Measurements from ENCODE around the gene PRR5. TPM values are rescaled to one million over a fixed set of nuclear protein-coding genes. Genes with fewer than 3 reads are reported as not detected.

PRR5 gene
- total RNA-seq, 1 donor from 2014 or later = 13.5 TPM

GRCh38 chr22:44711690-44712555 lies 9.9 kb downstream of the PRR5 start:
- Mint-ChIP-seq H3K4me1 (ENCODE audit: unreplicated experiment) (peaks cover 10% of the 10 kb centered on the region), H3K27ac (ENCODE audit: unreplicated experiment) (no peak overlapping the region), H3K36me3 (ENCODE audit: unreplicated experiment) (no peaks in the 10 kb centered on the region), H3K9me3 (ENCODE audit: unreplicated experiment) (no peaks in the 10 kb centered on the region), H3K4me3 (ENCODE audit: unreplicated experiment) (no peak overlapping the region), H3K27me3 (ENCODE audit: unreplicated experiment) (no peaks in the 10 kb centered on the region)
- no peak for DNase-seq (ENCODE audit: extremely low spot score, unreplicated experiment)
- TF ChIP-seq, protein P1, sequence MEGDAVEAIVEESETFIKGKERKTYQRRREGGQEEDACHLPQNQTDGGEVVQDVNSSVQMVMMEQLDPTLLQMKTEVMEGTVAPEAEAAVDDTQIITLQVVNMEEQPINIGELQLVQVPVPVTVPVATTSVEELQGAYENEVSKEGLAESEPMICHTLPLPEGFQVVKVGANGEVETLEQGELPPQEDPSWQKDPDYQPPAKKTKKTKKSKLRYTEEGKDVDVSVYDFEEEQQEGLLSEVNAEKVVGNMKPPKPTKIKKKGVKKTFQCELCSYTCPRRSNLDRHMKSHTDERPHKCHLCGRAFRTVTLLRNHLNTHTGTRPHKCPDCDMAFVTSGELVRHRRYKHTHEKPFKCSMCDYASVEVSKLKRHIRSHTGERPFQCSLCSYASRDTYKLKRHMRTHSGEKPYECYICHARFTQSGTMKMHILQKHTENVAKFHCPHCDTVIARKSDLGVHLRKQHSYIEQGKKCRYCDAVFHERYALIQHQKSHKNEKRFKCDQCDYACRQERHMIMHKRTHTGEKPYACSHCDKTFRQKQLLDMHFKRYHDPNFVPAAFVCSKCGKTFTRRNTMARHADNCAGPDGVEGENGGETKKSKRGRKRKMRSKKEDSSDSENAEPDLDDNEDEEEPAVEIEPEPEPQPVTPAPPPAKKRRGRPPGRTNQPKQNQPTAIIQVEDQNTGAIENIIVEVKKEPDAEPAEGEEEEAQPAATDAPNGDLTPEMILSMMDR (IDR thresholded peaks at IDR 0.05) = no peak

GRCh38 chr22:44712962-44713361 lies 11.0 kb downstream of the PRR5 start:
- H3K27ac Mint-ChIP-seq (ENCODE audit: unreplicated experiment) = no peak overlapping the region
- TF ChIP-seq, protein P1 (IDR thresholded peaks at IDR 0.05) = no peak

DNA sequence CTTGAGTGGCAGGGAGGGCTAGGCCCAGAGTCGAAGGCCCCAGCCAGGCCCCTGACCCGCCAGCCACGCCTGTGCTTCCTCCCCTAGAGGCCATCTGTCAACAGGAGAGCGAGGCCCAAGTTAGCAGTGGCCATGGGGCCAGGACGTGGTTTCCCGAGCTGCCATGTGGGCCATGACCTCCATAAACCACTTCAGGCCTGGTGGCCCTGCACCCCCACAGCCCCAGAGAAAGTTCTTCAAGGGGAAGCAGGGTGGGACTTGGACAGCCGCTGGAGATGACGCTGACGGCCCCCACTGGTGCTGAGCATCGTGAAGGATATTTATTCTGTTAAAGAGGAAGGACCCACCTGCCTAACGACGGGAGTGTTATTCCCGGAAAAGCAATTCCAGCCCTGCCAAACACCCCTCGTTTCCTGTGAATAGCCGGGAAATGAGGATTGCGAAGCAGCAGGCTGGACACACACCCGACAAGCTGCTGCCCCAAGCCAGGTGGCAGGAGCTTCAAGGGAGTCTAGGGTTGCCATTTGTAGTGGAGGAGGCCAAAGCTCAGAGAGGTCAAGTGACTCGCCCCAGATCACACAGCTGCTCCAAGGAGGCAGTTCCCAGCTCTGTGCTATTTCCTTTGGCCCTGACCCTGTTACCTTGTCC lies 12.8 kb downstream of the PRR5 start:
- Mint-ChIP-seq H3K36me3 (ENCODE audit: unreplicated experiment) (no peaks in the 10 kb centered on the region), H3K27ac (ENCODE audit: unreplicated experiment) (no peak overlapping the region), H3K27me3 (ENCODE audit: unreplicated experiment) (no peaks in the 10 kb centered on the region), H3K9me3 (ENCODE audit: unreplicated experiment) (no peaks in the 10 kb centered on the region), H3K4me3 (ENCODE audit: unreplicated experiment) (no peak overlapping the region), H3K4me1 (ENCODE audit: unreplicated experiment) (peaks cover 10% of the 10 kb centered on the region)
- TF ChIP-seq, protein P1 (IDR thresholded peaks at IDR 0.05) = no peak
- DNase-seq (ENCODE audit: extremely low spot score, unreplicated experiment) = no peak

More at GRCh38 chr22:44712962-44713361, 11.0 kb downstream of the PRR5 start:
- Mint-ChIP-seq H3K4me1 (ENCODE audit: unreplicated experiment) (peaks cover 10% of the 10 kb centered on the region), H3K9me3 (ENCODE audit: unreplicated experiment) (no peaks in the 10 kb centered on the region), H3K36me3 (ENCODE audit: unreplicated experiment) (no peaks in the 10 kb centered on the region), H3K4me3 (ENCODE audit: unreplicated experiment) (no peak overlapping the region), H3K27me3 (ENCODE audit: unreplicated experiment) (no peaks in the 10 kb centered on the region)
- DNase-seq (ENCODE audit: extremely low spot score, unreplicated experiment) = no peak

DNA sequence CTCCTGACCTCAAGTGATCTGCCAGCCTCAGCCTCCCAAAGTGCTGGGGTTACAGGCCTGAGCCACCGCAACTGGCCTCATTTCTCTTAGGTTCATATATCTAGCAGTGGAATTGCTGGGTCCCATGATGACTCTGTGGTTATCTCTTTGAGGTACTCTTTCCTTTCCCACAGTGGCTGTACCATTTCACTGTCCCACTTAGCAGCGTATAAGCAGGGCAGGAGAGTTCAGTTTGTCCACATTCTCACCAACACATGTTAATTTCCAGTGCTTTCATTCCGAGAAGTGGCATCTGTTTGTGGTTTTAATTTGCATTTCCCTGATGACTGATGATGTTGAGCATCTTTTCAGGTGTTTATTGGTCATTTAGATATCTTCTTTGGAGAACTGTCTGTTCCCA lies 16.4 kb downstream of the PRR5 start:
- DNase-seq (ENCODE audit: extremely low spot score, unreplicated experiment) = no peak
- no peaks in the 10 kb centered on the region for H3K27me3 Mint-ChIP-seq (ENCODE audit: unreplicated experiment)
- TF ChIP-seq, protein P1 (IDR thresholded peaks at IDR 0.05) = no peak
- H3K4me3 Mint-ChIP-seq (ENCODE audit: unreplicated experiment) = no peak overlapping the region
- H3K27ac Mint-ChIP-seq (ENCODE audit: unreplicated experiment) = no peak overlapping the region
- peaks cover 1% of the 10 kb centered on the region for H3K36me3 Mint-ChIP-seq (ENCODE audit: unreplicated experiment)
- peaks cover 2% of the 10 kb centered on the region for H3K4me1 Mint-ChIP-seq (ENCODE audit: unreplicated experiment)
- H3K9me3 Mint-ChIP-seq (ENCODE audit: unreplicated experiment) = no peaks in the 10 kb centered on the region
